H1 (cell line): Measurements from ENCODE around the gene NBPF6. TPM values are rescaled to one million over a fixed set of nuclear protein-coding genes. Genes with fewer than 3 reads are reported as not detected.
"Not testable (repeated sequence)": the region's sequence is repeated elsewhere in the genome, so short reads cannot be mapped to it uniquely, and the experiment has no call there.

Experiments used
- CTCF ChIA-PET: fragments of 300-600 bp; sonication (Branson Sonifier 250); formaldehyde crosslinking; loops from one replicate; lab custom pipeline; 2021; ENCODE audit not compliant: partially characterized antibody; lab: Charles Lee
- POLR2A ChIA-PET: fragments of 300-600 bp; sonication (Branson Sonifier 250); formaldehyde crosslinking; loops from one replicate; lab custom pipeline; 2021; ENCODE audit warnings: inconsistent platforms; ENCODE audit not compliant: partially characterized antibody; lab: Charles Lee
- DNase-seq, 2 experiments: peaks; one replicate each; pipeline versions ENCODE4 v3.0.0 to v3.0.0-alpha.2; 2010 to 2022; ENCODE audit warnings: low spot score in 2 of 2, low read depth in 1 of 2, mixed read lengths in 1 of 2
- FAIRE-seq: peaks from 2 replicates; lab custom pipeline; 2011; peaks lifted over from hg19 to GRCh38; lab: Jason Lieb, UNC
- H2AFZ ChIP-seq: 2 replicates; pipeline ENCODE4 v1.8.1; 2012; ENCODE audit warnings: low read length, inconsistent platforms
- H2AK5ac ChIP-seq: 2 replicates; pipeline ENCODE4 v1.6.1; 2013; ENCODE audit warnings: low read depth, low read length
- H2BK120ac ChIP-seq: replicated peaks from 2 replicates; pipeline ENCODE3; 2013; ENCODE audit warnings: low read depth, low read length, inconsistent platforms
- H2BK12ac ChIP-seq: 2 replicates; pipeline ENCODE4 v1.6.1; 2013; ENCODE audit warnings: low read depth, low read length
- H2BK15ac ChIP-seq: 2 replicates; pipeline ENCODE4 v1.6.1; 2013; ENCODE audit warnings: low read length
- H2BK20ac ChIP-seq: 2 replicates; pipeline ENCODE4 v1.6.1; 2013; ENCODE audit warnings: low read length
- H2BK5ac ChIP-seq: 2 replicates; pipeline ENCODE4 v1.6.1; 2013; ENCODE audit warnings: low read depth, low read length
- H3K14ac ChIP-seq: 2 replicates; pipeline ENCODE4 v1.6.1; 2013; ENCODE audit warnings: inconsistent platforms; ENCODE audit not compliant: insufficient read length
- H3K18ac ChIP-seq: 2 replicates; pipeline ENCODE4 v1.6.1; 2013; ENCODE audit warnings: low read length; ENCODE audit errors: extremely low read depth
- H3K23ac ChIP-seq: 2 replicates; pipeline ENCODE4 v1.6.1; 2013; ENCODE audit warnings: inconsistent platforms; ENCODE audit not compliant: insufficient read length
- H3K23me2 ChIP-seq: 2 replicates; pipeline ENCODE4 v1.6.1; 2013; ENCODE audit warnings: low read depth, low read length
- H3K27ac ChIP-seq: 2 replicates; pipeline ENCODE4 v1.6.1; 2011; ENCODE audit warnings: low read depth, low read length, inconsistent platforms
- H3K27me3 ChIP-seq, 4 experiments: replicated peaks in 1 of 4; 1 replicate in 1 of 4; 2 replicates in 3 of 4; pipeline versions ENCODE4 v1.6.1 to v1.8.1; 2011 to 2013; ENCODE audit warnings: low read length in 3 of 4, mild to moderate bottlenecking in 3 of 4, inconsistent platforms in 2 of 4, mixed read lengths in 2 of 4, moderate library complexity in 1 of 4; ENCODE audit not compliant: control insufficient read depth in 3 of 4, insufficient read depth in 3 of 4; ENCODE audit errors: extremely low read depth in 1 of 4
- H3K36me3 ChIP-seq, 4 experiments: 2 replicates each; pipeline versions ENCODE4 v1.6.1 to v1.8.1; 2011 to 2013; ENCODE audit warnings: mild to moderate bottlenecking in 4 of 4, low read length in 3 of 4, moderate library complexity in 2 of 4, control low read depth in 1 of 4, inconsistent platforms in 1 of 4; ENCODE audit not compliant: insufficient read depth in 4 of 4, control insufficient read depth in 2 of 4
- H3K4ac ChIP-seq: replicated peaks from 2 replicates; pipeline ENCODE3; 2013; ENCODE audit warnings: low read length, low read depth, mixed read lengths, inconsistent platforms; ENCODE audit not compliant: insufficient read length
- H3K4me1 ChIP-seq, 4 experiments: replicated peaks in 1 of 4; 1 replicate in 1 of 4; 2 replicates in 3 of 4; pipeline versions ENCODE4 v1.6.1 to v1.8.1; 2011 to 2013; ENCODE audit warnings: low read length in 3 of 4, inconsistent platforms in 2 of 4, mixed read lengths in 1 of 4; ENCODE audit not compliant: insufficient read depth in 4 of 4, control insufficient read depth in 3 of 4
- H3K4me2 ChIP-seq, 2 experiments: 2 replicates each; pipeline versions ENCODE4 v1.6.1 to v1.8.1; 2011 to 2013; ENCODE audit warnings: low read depth in 2 of 2, low read length in 2 of 2, control low read depth in 1 of 2, inconsistent platforms in 1 of 2, mild to moderate bottlenecking in 1 of 2; ENCODE audit not compliant: insufficient read depth in 1 of 2
- H3K4me3 ChIP-seq, 4 experiments: fragments of 200-600, 300-600 bp in 1 of 4; sonication (generic), shearing (Covaris generic), sonication (Bioruptor Twin) in 1 of 4; 2 replicates each; pipeline versions ENCODE4 v1.5.1 to v1.8.1; 2011 to 2016; ENCODE audit warnings: low read length in 4 of 4, low read depth in 3 of 4, control low read depth in 2 of 4, inconsistent platforms in 2 of 4, mild to moderate bottlenecking in 2 of 4, mixed read lengths in 1 of 4, moderate library complexity in 1 of 4; ENCODE audit not compliant: insufficient read depth in 2 of 4; ENCODE audit errors: extremely low read depth in 1 of 4
- H3K56ac ChIP-seq: replicated peaks from 2 replicates; pipeline ENCODE3; 2013; ENCODE audit warnings: low read depth, mild to moderate bottlenecking, mixed read lengths, low read length, inconsistent platforms; ENCODE audit not compliant: insufficient read length
- H3K79me1 ChIP-seq: 2 replicates; pipeline ENCODE4 v1.6.1; 2013; ENCODE audit warnings: low read depth, low read length, control low read depth
- H3K79me2 ChIP-seq, 2 experiments: 2 replicates each; pipeline versions ENCODE4 v1.6.1 to v1.8.1; 2012 to 2013; ENCODE audit warnings: low read length in 2 of 2, mild to moderate bottlenecking in 2 of 2, inconsistent platforms in 1 of 2; ENCODE audit not compliant: insufficient read depth in 2 of 2, control insufficient read depth in 1 of 2
- H3K9ac ChIP-seq, 4 experiments: replicated peaks in 1 of 4; 1 replicate in 1 of 4; 2 replicates in 3 of 4; pipeline versions ENCODE4 v1.6.1 to v1.8.1; 2011 to 2013; ENCODE audit warnings: low read depth in 3 of 4, low read length in 3 of 4, control low read depth in 2 of 4, mild to moderate bottlenecking in 2 of 4, moderate library complexity in 2 of 4, inconsistent platforms in 1 of 4; ENCODE audit errors: extremely low read depth in 1 of 4
- H3K9me3 ChIP-seq, 2 experiments: 2 replicates each; pipeline versions ENCODE4 v1.6.1 to v1.8.1; 2012 to 2013; ENCODE audit warnings: mild to moderate bottlenecking in 2 of 2, moderate library complexity in 2 of 2, control low read depth in 1 of 2, inconsistent platforms in 1 of 2, low read depth in 1 of 2, low read length in 1 of 2, mixed read lengths in 1 of 2; ENCODE audit not compliant: insufficient read depth in 2 of 2
- H4K20me1 ChIP-seq, 2 experiments: replicated peaks in 1 of 2; 2 replicates each; pipeline versions ENCODE3 to v1.8.1; 2011 to 2013; ENCODE audit warnings: inconsistent platforms in 2 of 2, low read length in 2 of 2, mild to moderate bottlenecking in 1 of 2; ENCODE audit not compliant: insufficient read depth in 2 of 2, control insufficient read depth in 1 of 2
- H4K5ac ChIP-seq: 2 replicates; pipeline ENCODE4 v1.6.1; 2013; ENCODE audit warnings: low read length, low read depth, mixed read lengths, inconsistent platforms; ENCODE audit not compliant: insufficient read length
- H4K8ac ChIP-seq: 2 replicates; pipeline ENCODE4 v1.8.0; 2013; ENCODE audit warnings: mild to moderate bottlenecking, moderate library complexity, low read length, inconsistent platforms; ENCODE audit not compliant: insufficient read depth; ENCODE audit errors: extremely low read depth
- H4K91ac ChIP-seq: replicated peaks from 2 replicates; pipeline ENCODE3; 2013; ENCODE audit warnings: low read length, mixed read lengths, inconsistent platforms; ENCODE audit not compliant: insufficient read length
- WGBS, 2 experiments: shearing (Covaris generic) in 1 of 2; methylation state at CpG; one replicate each; pipeline versions ENCODE4 v1.1.6 to v1.1.7; 2013 to 2015; ENCODE audit warnings: low lambda C conversion rate in 2 of 2, mixed read lengths in 2 of 2, inconsistent platforms in 1 of 2, low coverage in 1 of 2, missing lambda C conversion rate in 1 of 2; ENCODE audit not compliant: insufficient replicate concordance in 2 of 2, insufficient coverage in 1 of 2, insufficient read length in 1 of 2; ENCODE audit errors: extremely low coverage in 1 of 2, missing lambda C conversion rate in 1 of 2; 5-methylcytosine and 5-hydroxymethylcytosine counted together
- polyA plus RNA-seq, 7 experiments: library from polyadenylated mRNA; depleted of rRNA in 3 of 7; stranded (reverse) in 5 of 7; unstranded in 2 of 7; fragments of >200 nt in 5 of 7; fragments of 200-250 nt in 2 of 7; gene quantifications; 1 replicate in 5 of 7; 2 replicates in 1 of 7; 4 replicates in 1 of 7; pipeline versions ENCODE4 v1.2.1 to v1.2.3, GENCODE V29; 2011 to 2013; ENCODE audit warnings: missing spikeins in 2 of 7, mixed read lengths in 2 of 7
- total RNA-seq: library from RNA; stranded (reverse); fragmentation: NEBNext Ultra II Directional; extraction: Animal tissue kit (Norgen Biotek cat#: 25700); gene quantifications from 2 replicates; pipeline ENCODE4 v1.2.1, GENCODE V29; 2021

Gene NBPF6
- total and polyA plus RNA-seq, 2 of the 8 experiments (the other 6 are each of a cell fraction or from before 2014, with no cell fraction given) = not detected

DNA sequence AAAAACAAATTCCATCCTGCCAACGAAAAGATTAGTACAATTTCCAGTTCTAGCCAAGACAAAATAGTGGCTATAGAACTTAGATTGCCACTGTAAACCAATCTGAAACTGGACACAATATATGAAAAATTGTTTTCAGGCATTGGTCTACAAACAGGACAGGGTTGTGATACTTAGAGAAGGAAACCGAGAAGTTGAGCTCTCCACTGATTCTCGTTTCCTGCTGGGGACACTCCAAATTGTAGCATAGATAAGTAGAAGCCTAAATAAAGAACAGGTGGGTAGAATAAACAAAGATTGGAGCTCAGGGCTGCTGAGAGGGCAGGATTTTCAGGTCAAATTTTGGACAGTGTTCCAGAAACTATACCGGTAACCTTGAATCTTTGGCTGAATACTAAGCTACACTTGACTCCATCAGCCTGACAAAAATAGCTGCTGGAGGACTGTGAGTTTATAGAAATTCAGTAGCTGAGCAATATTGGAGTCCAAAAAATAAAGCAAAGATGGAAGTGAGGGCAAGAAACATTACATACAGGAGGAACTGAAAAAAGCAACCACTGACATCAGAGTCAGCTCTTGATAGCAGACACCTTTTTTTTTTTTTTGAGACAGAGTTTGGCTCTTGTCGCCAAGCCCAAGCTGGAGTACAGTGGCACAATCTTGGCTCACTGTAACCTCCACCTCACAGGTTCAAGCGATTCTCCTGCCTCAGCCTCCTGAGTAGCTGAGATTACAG is 38.9 kb upstream of the NBPF6 start:
- H3K27ac ChIP-seq, H2BK15ac ChIP-seq, H3K18ac ChIP-seq, H3K4me2 ChIP-seq, H3K9ac ChIP-seq, H3K4me1 ChIP-seq, H2BK120ac ChIP-seq, H4K5ac ChIP-seq, H2AFZ ChIP-seq, FAIRE-seq, POLR2A ChIA-PET, CTCF ChIA-PET, H3K4me3 ChIP-seq, H2BK5ac ChIP-seq, H3K23ac ChIP-seq, H3K4ac ChIP-seq, H3K23me2 ChIP-seq, H3K9me3 ChIP-seq, H3K27me3 ChIP-seq, H2AK5ac ChIP-seq, DNase-seq, H3K56ac ChIP-seq, H2BK12ac ChIP-seq, H3K79me2 ChIP-seq, H4K20me1 ChIP-seq, H3K36me3 ChIP-seq, H3K14ac ChIP-seq, H3K79me1 ChIP-seq, H4K91ac ChIP-seq, H4K8ac ChIP-seq, H2BK20ac ChIP-seq: not testable (repeated sequence)
- WGBS, 2 experiments = no CpG with 5 or more reads among the region's 6 CpGs

DNA sequence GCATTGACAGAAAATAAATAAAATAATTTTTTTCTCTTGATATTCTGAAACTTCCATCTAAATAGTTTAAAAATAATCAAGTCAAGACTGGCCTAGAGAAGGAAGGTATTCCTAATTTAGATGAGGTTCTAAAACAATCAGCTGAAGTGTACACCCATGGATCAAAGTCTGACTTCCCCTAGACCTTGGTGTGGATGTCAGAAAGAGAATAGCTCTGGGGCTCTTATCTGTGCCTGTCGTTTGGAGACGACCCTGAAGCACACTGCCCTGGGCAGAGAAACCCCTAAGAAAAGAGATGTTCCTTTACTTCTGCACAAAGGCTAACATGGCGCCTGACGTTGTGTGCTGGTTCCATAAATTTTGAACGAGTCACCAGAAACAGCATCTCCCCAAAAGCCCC is 30.0 kb upstream of the NBPF6 start:
- H4K20me1 ChIP-seq, H3K23ac ChIP-seq, H3K9ac ChIP-seq, H3K23me2 ChIP-seq, H2BK15ac ChIP-seq, H2BK5ac ChIP-seq, H3K36me3 ChIP-seq, H3K4ac ChIP-seq, H2BK12ac ChIP-seq, POLR2A ChIA-PET, H4K8ac ChIP-seq, H2AK5ac ChIP-seq, H3K4me1 ChIP-seq, DNase-seq, H2AFZ ChIP-seq, H3K9me3 ChIP-seq, CTCF ChIA-PET, H3K27me3 ChIP-seq, H3K79me2 ChIP-seq, H3K4me3 ChIP-seq, H4K91ac ChIP-seq, H2BK20ac ChIP-seq, FAIRE-seq, H2BK120ac ChIP-seq, H3K79me1 ChIP-seq, H4K5ac ChIP-seq, H3K4me2 ChIP-seq, H3K56ac ChIP-seq, H3K14ac ChIP-seq, H3K27ac ChIP-seq, H3K18ac ChIP-seq: not testable (repeated sequence)
- WGBS, 2 experiments = no CpG with 5 or more reads among the region's 5 CpGs
